Activated CD4-positive, alpha-beta T cell treated with anti-CD3 and anti-CD28 coated beads for 4 hours (primary cell): ENCODE data around the gene SCAMP3.
"Not testable (repeated sequence)": the region's sequence is repeated elsewhere in the genome, so short reads cannot be mapped to it uniquely, and the experiment has no call there.

Experiments
- DNase-seq, 2 donors: peaks; one replicate each; pipeline ENCODE4 v3.0.0-alpha.2; 2020

Gene SCAMP3

GRCh38 chr1:155226910-155227260 is 35.3 kb downstream of the SCAMP3 start:
- DNase-seq, result peak in 1 of 2 donors; percentile 30

DNA sequence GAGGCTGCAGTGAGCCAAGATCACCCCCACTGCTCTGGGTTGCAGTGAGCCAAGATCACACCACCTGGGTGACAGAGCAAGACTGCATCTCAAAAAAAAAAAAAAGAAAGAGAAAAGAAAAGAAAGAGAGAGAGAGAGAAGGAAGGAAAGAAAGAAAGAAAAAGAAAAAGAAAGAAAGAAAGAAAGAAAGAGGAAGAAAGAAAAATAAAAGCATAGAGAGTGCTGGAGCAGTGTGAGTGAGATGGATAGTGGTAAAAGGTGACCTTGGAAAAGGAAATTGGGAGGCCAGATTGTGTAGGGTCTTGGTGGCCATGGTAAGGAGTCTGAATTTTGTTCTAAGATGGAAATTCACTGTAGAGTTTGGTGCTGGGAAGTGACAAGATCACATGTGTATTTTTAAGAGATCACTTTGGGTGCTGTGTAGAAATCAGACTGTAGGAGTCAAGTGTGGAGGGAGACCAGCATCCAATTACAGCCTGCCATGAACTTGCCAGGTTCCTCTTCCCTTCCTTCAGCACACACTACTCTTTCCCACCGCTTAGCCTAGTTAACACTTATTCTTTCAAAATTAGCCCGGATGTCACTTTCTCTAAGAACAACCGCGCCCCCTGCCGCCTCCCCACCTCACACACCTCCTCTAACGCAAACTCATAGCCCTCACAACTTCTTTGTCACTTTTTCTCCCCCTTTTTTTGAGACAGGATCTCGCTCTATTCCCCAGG is 35.8 kb downstream of the SCAMP3 start:
- peak; percentile 81 to 95 for DNase-seq

GRCh38 chr1:155225404-155225759 is 36.8 kb downstream of the SCAMP3 start:
- not testable (repeated sequence) for DNase-seq

GRCh38 chr1:155223047-155223446 is 39.1 kb downstream of the SCAMP3 start:
- no peak for DNase-seq

DNA sequence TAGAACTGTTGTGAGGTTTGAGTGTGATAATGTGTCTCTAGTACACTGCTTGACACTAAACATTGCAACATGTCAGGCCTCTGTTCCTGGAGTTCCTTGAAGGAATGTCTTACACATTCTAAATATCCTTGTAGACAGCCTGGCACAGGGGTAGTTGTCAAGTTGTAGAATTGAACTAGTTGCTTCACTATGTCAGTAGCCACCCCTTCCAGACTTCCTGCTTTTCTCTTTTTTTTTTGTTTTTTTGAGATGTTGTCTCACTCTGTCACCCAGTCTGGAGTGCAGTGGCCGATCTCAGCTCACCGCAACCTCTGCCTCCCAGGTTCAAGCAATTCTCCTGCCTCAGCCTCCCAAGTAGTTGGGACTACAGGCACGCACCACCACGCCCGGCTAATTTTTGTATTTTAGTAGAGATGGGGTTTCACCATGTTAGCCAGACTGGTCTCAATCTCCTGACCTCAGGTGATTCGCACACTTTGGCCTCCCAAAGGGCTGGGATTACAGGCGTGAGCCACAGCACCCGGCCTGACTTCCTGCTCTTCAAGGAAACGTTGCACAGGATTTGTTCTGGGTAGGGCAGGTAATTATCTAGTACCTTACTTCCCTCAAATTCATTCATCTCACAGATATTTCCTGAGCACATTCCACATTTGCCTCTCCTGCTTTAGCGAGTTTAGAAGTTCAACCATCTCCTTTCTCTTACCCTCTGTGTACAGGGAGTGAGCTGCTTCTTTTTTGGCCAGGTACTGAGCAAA is 41.8 kb downstream of the SCAMP3 start:
- not testable (repeated sequence) for DNase-seq

DNA sequence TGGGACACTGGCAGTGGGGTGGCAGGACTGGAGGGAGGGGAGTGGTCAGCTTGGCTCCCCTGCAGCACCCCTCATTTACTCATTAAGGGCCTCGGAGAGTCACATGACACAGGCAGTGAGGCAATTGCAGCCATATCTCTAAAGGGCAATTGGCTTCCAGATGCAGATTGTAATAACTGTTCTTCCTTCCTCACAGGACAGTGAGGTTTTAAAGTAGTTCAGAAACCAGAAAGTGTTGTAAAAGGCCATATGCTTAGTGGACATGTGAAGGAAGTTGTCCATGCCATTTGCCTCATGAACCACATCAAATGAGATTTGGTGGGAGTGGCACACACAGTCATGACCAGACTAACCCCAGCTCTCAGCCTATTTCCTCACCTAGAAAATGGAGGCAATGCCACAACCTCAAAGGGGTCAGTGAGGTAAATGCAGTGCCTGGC is 42.5 kb downstream of the SCAMP3 start:
- DNase-seq, result no peak

- DNase-seq, result no peak
Observed at GRCh38 chr1:155218854-155219591, 43.1 kb downstream of the SCAMP3 start.

DNA sequence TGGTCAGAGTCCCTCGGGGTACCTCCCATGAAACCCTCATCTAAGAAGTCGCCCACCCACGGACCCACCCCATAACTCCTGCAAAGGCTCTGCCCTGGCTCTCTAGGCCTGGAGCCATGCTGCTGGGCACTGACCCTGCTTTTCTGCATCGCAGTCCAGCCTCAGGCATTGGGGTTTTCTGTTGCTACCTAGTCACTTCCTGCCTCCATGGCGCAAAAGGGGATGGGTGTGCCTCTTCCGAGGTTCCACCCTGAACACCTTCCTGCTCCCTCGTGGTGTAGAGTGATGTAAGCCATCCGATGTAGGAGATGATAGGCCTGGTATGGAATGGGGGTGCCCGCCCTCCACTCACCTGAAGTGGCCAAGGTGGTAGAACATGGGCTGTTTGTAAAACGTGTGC is 47.5 kb downstream of the SCAMP3 start:
- not testable (repeated sequence) for DNase-seq

DNA sequence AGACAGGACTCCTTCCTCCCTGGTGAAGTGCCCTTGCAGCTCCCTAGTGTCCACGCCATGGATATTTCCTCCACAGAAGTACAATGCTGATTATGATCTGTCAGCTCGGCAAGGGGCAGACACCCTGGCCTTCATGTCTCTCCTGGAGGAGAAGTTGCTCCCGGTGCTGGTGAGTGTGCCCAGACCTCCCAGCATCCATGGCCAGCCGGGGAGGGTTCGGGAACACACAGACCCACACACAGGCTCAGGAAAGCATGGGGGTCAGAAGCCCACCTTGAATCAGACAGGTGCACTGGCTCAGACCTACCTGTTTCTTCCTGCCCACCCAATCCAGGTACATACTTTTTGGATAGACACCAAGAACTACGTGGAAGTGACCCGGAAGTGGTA is 50.1 kb downstream of the SCAMP3 start:
- DNase-seq, result not testable (repeated sequence)

DNA sequence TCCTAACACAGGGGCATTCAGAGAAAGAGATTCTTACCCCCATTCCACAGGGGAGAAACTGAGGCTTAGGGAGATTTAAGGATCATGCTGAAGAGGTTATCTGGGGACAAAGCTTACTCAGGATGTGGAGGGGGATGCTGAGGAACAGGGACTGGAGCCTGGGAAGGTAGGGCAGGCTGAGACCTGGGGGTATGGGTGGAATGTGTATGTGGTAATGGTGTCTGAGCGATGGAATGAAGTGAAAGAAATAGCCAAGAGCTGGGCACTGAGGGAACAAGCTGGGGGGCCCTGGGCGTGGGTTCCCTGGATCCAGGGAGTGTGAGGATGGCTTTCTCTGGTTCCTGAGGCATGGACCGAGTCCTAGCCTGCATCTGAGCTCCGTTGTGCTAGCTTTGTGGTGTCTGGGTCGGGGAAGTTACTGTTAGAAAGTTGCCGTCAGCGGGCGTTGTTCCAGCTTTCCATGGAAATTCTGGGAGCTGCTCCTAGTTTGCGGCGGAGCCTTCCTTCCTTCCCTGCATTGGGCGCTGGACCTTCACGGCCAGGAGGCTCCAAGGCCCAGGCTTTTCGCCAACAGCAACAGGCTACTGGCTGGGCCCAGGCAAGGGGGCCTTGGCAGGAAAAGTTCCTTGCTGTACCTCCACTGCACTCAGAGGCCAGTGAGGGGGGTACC is 50.6 kb downstream of the SCAMP3 start:
- not testable (repeated sequence) for DNase-seq

DNA sequence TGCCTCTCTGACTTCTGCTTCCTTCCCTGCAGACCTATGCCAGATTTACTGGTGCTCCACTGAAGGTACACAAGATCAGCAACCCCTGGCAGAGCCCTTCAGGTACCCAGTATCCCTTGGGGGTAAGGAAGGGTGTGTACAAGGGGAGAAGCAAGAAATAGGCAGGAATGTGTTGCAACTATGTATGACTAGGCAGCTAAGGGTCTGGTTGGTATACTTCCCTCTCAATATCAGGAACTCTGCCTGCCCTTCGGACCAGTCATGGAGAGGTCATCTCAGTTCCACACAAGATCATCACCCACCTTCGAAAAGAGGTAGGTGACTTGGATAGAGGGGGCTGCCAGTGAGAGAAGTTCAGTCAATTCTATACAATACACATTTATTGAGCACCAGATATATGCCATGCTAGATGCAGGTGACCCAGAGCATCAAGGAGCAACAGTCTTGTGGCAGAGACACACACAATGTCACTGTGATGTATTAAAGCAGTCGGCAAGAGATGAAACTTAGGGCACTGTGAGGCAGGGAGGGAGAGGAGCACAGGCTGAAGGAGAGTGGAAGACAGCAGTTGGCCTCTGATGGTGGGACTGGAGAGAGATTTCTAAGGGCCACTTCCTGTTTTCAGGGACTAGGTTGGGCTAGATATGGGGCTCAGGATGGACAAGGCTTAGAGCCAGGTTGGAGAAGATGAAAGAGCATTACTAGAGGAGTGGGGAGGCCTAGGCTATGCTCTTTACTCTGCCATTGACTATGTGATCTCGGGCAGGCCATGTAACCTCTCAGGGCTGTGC is 51.7 kb downstream of the SCAMP3 start:
- no peak for DNase-seq

DNA sequence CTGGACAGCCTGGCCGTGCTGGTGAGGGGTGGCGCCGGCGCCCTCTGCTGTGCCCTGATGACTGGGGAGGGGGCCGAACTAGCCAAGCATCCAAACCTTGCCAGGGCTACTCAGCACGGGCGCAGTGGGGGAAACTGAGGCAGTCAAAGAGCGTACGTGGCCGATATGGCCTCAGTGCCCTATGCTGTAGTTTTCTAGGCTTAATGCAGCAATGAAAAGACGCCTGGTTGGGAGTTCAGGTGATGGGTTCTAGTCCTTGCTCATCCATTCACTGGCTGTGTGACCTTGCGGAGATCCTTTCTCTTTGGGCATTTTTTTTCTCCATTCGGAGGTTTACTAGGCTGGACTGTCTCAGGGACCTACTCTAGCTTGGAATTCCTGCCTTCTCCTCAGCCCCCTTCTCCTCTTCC is 52.8 kb downstream of the SCAMP3 start:
- DNase-seq, result no peak

- DNase-seq, result peak; percentile 81 to 84
Observed at GRCh38 chr1:155208541-155209311, 53.4 kb downstream of the SCAMP3 start, which contains the start of gene MTX1. Gene MTX1, plus strand, starts transcription at chr1:155208695. Its CDS starts 110 bp downstream, at chr1:155208805.

DNA sequence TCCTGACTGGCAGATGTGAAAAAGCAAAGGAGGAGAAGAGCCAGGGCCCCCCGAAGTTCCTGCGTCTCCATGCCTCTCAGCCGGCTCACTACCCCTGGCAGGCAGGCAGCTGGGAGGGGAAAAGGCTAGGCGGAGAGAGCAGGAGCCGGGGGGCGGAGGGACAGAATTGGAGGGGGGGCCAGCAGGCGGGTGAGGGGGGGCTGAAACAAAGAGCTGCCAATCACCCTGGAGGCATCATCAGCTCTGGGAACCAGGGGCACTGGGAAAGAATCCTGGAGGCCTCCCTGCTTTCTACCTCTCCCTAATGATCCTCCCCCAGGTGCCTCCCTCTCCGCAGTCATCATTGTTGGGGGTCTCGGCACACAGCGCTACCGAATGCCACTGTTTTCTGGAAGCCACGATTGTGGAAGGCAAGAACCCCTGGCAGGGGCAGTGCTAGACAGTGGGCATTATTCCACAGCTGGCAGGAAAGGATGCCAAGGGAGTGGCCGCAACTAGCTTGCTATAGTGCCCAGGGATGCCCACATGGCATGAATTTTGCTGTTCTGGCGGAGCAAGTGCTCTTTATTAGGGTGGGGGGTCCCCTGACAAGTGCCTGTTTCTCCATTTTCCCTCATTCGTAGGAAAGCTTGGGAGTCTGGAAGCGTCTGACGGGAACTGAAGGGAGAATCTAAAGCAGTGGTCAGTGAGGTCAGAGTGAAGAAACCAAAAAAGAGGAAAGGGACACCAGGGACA is 54.2 kb downstream of the SCAMP3 start, which contains the start of gene THBS3:
Gene THBS3, minus strand, starts transcription at position 92 of the 735 bp plus-strand sequence. Its CDS starts 21 bp downstream, at position 71.
- no peak for DNase-seq

DNA sequence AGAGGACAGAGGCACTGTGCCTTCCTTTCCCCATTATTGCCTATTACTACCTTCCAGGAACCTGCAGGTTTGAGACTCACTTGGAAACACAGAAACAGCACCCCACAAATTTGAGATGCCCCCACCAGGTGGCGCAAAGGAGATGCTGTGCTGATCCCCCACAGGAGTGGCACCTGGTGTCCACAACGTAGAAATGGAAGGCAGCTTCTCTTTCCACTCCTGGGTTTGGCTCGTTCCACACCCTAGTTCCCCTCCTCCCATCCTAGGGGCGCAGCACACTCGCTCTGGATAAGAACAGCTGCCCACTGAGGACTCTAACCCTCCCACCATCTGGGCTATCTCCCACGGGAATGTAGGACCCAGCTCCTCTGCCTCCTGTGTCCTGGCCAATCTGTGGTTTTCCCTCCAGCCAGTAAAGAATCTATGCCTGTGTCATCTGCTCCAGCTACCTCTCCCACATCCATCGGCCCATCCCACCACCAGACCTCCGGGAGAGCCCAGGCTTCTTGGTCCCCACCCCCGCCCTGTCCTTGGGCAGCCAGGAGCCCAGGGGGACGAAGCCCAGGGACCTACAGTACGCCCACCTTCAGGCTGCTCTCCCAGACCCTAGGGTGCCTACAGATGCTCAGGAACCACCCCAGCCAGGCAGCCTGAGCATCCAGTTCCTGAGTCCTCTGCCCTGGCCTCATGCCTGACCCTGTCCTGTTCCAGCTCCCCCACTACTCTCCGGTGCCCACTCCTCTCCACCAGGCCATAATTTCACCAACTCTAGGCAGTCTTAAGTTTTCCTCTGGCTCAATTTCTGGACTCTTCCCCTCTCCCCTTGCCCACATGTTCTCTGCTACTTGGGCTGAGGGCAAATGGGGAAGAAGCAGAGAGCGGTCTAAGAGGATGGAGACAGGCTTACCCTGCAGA is 55.0 kb downstream of the SCAMP3 start:
- peak; percentile 84 to 95 for DNase-seq
